Karpas-422 (cell line): Measurements from ENCODE around the gene CCNY. TPM values are rescaled to one million over a fixed set of nuclear protein-coding genes. Genes with fewer than 3 reads are reported as not detected.
A peak's percentile ranks its signal among the peaks of the same experiment; 100 is the strongest.

Experiments
- DNase-seq: peaks from one replicate; pipeline ENCODE4 v3.0.0-alpha.2; 2015
- H2AFZ ChIP-seq: fragments of 200-600 bp; sonication (generic); 2 replicates; pipeline ENCODE4 v1.6.1; 2014; ENCODE audit warnings: antibody characterized with exemption, low read length, mixed read lengths
- H3K27ac ChIP-seq: fragments of 200-600 bp; sonication (generic); 2 replicates; pipeline ENCODE4 v1.5.1; 2014; ENCODE audit warnings: mild to moderate bottlenecking, low read length, moderate library complexity
- H3K27me3 ChIP-seq: fragments of 200-600 bp; sonication (generic); 2 replicates; pipeline ENCODE4 v1.6.1; 2014; ENCODE audit warnings: low read length, mixed read lengths
- H3K36me3 ChIP-seq: fragments of 200-600 bp; sonication (generic); 2 replicates; pipeline ENCODE4 v1.6.1; 2014; ENCODE audit warnings: low read length, mixed read lengths; ENCODE audit not compliant: insufficient read depth
- H3K4me1 ChIP-seq: fragments of 200-600 bp; sonication (generic); 2 replicates; pipeline ENCODE4 v1.6.1; 2014; ENCODE audit warnings: mild to moderate bottlenecking, low read length, mixed read lengths
- H3K4me2 ChIP-seq: fragments of 200-600 bp; sonication (generic); 2 replicates; pipeline ENCODE4 v1.6.1; 2014; ENCODE audit warnings: low read length, low read depth, mild to moderate bottlenecking; ENCODE audit not compliant: poor library complexity, severe bottlenecking
- H3K4me3 ChIP-seq: fragments of 200-600 bp; sonication (generic); 2 replicates; pipeline ENCODE4 v1.5.1; 2014; ENCODE audit warnings: mild to moderate bottlenecking, antibody characterized with exemption, low read length, mixed read lengths
- H3K79me2 ChIP-seq: fragments of 200-600 bp; sonication (generic); 2 replicates; pipeline ENCODE4 v1.6.1; 2014; ENCODE audit warnings: mild to moderate bottlenecking, low read length, mixed read lengths
- H3K9ac ChIP-seq: fragments of 200-600 bp; sonication (generic); 2 replicates; pipeline ENCODE4 v1.6.0; 2014; ENCODE audit warnings: low read length
- H3K9me2 ChIP-seq: fragments of 200-600 bp; sonication (generic), shearing (Covaris generic); replicated peaks from 2 replicates; pipeline ENCODE4 v1.6.0; 2014; ENCODE audit warnings: mild to moderate bottlenecking, low read length, moderate library complexity; ENCODE audit not compliant: insufficient read depth
- H3K9me3 ChIP-seq: fragments of 300-700, 200-600 bp; sonication (generic); 2 replicates; pipeline ENCODE4 v1.6.1; 2014; ENCODE audit warnings: low read length, mixed read lengths
- H4K20me1 ChIP-seq: fragments of 200-600 bp; sonication (generic); 2 replicates; pipeline ENCODE4 v1.6.1; 2014; ENCODE audit warnings: mild to moderate bottlenecking, antibody characterized with exemption, low read length, low read depth; ENCODE audit not compliant: insufficient read depth
- total RNA-seq: library from RNA; depleted of rRNA; stranded (reverse); fragments of >200 nt; shearing (Covaris generic); gene quantifications from 2 replicates; pipeline ENCODE4 v1.2.3, GENCODE V29; 2014; ENCODE audit warnings: low replicate concordance

Gene CCNY
- total RNA-seq, 1 experiment from 2014 or later = 19.4 TPM

DNA sequence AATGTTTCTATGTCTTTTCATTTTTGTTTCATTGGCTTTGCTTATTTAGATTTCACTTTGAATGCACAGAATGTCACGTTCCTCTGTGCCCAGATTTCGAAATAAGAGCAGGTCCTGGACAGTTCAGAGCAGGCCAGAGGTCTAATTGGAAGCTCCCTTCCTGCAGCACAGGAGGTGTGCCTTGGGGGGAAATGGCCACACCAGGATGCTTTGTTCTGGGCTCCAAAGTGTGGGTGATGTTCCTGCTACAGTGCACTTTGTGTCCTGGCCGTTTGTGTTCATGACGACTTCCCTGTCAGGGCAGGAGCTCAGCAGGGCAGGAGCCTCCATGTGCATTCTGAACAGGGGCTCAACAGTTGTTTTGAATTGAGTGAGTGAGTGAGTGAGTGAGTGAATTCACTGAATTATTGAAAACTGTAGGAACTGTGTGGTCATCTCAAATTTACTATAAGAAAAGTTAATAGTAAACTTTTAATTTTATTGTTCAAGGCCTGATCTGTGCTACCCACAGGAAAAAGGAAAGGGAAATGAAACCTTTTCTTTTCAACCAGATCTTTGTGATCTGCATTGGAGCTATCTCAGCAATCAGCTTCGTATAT lies 159.3 kb downstream of the CCNY start:
- peak; percentile 44 for DNase-seq
- Histone ChIP-seq H3K4me2 (no peak overlapping the region), H3K4me3 (no peak overlapping the region), H3K36me3 (no peaks in the 10 kb centered on the region), H3K79me2 (no peaks in the 10 kb centered on the region), H3K27ac (no peak overlapping the region), H2AFZ (no peak overlapping the region), H3K9me3 (no peaks in the 10 kb centered on the region), H3K4me1 (peaks cover 20% of the 10 kb centered on the region), H3K9ac (no peak overlapping the region), H3K9me2 (no peaks in the 10 kb centered on the region), H4K20me1 (peaks cover 31% of the 10 kb centered on the region), H3K27me3 (no peaks in the 10 kb centered on the region)

DNA sequence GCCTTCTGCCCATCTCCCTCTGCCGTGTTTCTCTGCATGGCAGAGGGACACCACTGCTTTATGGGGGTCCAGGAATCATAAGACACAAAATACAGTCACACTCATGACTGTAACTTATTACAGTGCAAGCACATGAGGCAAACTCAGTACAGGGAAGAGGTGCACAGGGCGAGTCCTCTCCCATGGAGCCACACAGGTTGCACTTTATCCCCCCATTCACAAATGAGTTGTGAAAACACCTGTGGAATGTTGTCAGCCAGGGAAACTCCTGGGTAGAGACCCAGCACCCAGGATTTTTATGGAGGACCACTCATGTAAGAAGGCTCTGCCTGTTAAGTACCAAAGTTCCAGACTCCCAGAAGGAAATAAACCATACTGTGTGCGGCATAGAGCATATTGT lies 161.6 kb downstream of the CCNY start:
- Histone ChIP-seq H3K9me2 (no peaks in the 10 kb centered on the region), H3K36me3 (no peaks in the 10 kb centered on the region), H3K9ac (no peak overlapping the region), H3K4me3 (no peak overlapping the region), H3K79me2 (no peaks in the 10 kb centered on the region), H3K9me3 (no peaks in the 10 kb centered on the region), H2AFZ (no peak overlapping the region), H3K27ac (no peak overlapping the region), H3K4me2 (no peak overlapping the region), H3K4me1 (peaks cover 20% of the 10 kb centered on the region), H4K20me1 (peaks cover 38% of the 10 kb centered on the region), H3K27me3 (no peaks in the 10 kb centered on the region)
- no peak for DNase-seq

DNA sequence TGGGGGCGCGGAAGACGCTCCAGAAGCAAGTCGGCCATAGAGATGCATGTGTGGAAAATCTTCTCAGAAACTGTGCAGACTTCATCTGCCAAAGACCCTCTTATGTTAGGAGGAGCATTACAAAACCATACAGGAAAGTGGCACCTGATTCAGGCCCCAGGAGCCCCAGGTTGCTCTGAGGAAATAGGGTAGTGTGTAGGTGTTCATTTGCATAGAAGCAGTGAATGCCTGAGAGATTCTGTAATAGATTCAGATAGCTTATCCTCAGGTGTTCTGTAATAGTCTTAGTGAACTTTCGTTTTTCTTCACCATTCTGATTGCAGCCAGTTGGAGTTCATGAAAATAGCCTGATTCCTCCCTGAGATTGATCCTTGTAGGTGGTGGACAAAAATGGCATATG lies 162.4 kb downstream of the CCNY start:
- Histone ChIP-seq H3K9ac (no peak overlapping the region), H3K4me2 (peak overlapping the region; percentile 36)
- DNase-seq = no peak

DNA sequence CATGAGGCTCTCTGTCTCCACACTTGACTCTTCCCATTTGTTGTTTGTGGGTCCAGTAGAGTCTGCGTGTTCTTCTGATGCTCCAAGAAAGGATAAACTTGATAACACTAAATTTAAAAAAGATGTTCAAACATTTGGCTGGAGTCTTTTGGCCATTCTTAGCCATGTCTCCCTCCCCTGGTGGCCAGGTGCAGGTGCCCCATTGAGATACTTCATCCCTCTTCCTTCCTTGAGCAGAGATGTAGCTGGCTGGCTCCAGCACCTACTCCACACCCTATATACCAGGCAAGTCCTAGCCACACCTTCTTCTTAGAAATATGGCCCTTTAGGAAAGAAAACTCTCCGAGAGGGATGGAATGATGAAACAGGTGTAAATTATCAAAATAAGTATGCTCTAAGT lies 165.6 kb downstream of the CCNY start:
- no peaks in the 10 kb centered on the region for H3K9me3 ChIP-seq
- H3K4me2 ChIP-seq = no peak overlapping the region
- H3K9me2 ChIP-seq = no peaks in the 10 kb centered on the region
- H2AFZ ChIP-seq = no peak overlapping the region
- no peaks in the 10 kb centered on the region for H3K79me2 ChIP-seq
- no peak overlapping the region for H3K27ac ChIP-seq
- H3K27me3 ChIP-seq = no peaks in the 10 kb centered on the region
- DNase-seq = no peak
- no peak overlapping the region for H3K9ac ChIP-seq
- H3K36me3 ChIP-seq = no peaks in the 10 kb centered on the region
- H3K4me1 ChIP-seq = peaks cover 10% of the 10 kb centered on the region
- no peak overlapping the region for H3K4me3 ChIP-seq
- peaks cover 43% of the 10 kb centered on the region for H4K20me1 ChIP-seq

More for the DNA sequence above, 162.4 kb downstream of the CCNY start:
- Histone ChIP-seq H3K79me2 (no peaks in the 10 kb centered on the region), H3K36me3 (no peaks in the 10 kb centered on the region), H3K9me2 (no peaks in the 10 kb centered on the region), H3K9me3 (no peaks in the 10 kb centered on the region), H3K4me1 (peaks cover 20% of the 10 kb centered on the region), H4K20me1 (peaks cover 38% of the 10 kb centered on the region), H3K27me3 (no peaks in the 10 kb centered on the region), H2AFZ (no peak overlapping the region), H3K27ac (no peak overlapping the region), H3K4me3 (no peak overlapping the region)

DNA sequence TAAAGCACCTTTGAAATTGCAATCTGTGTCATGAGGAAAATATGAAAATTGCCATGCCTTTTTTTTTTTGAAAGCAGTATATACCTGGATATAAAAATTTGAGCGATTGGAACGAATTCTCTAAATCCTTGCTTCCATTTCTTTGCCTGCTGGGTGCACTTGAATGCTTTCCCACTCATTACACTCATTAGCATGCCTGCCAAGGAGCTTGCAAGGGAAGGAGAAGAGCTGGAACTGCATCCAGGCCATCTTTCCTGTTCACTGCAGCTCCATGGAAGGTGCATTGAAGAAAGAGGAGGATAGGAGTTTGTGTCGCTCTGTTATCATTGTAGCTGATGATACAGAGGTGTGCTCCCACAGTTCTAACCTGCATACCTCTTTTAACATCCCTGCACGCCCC lies 166.4 kb downstream of the CCNY start:
- H3K4me2 ChIP-seq = no peak overlapping the region
- no peak overlapping the region for H3K9ac ChIP-seq
- no peaks in the 10 kb centered on the region for H3K36me3 ChIP-seq
- H3K27me3 ChIP-seq = no peaks in the 10 kb centered on the region
- peaks cover 10% of the 10 kb centered on the region for H3K4me1 ChIP-seq
- H3K4me3 ChIP-seq = no peak overlapping the region
- no peak overlapping the region for H2AFZ ChIP-seq
- peaks cover 42% of the 10 kb centered on the region for H4K20me1 ChIP-seq
- no peaks in the 10 kb centered on the region for H3K79me2 ChIP-seq
- no peaks in the 10 kb centered on the region for H3K9me3 ChIP-seq
- H3K27ac ChIP-seq = no peak overlapping the region
- no peaks in the 10 kb centered on the region for H3K9me2 ChIP-seq
- no peak for DNase-seq

DNA sequence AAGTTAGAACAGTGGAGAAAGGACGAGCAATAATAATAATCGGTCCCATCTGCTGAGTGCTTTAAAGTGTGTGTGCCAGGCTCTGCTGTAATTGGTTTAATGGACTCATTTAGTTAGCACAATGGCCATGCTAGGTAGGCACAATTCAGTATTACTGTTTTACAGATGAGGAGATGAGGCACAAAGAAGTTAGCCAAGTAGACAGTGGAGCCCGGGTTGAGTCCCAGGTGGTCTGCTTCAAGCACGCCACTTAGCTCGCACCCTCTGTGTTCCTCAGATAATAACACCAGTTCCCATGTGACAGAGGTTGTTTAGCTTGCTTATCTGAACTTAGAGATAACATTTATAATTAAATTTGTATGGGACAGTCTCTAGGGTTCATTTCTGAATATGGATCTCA lies 167.3 kb downstream of the CCNY start:
- no peaks in the 10 kb centered on the region for H3K9me3 ChIP-seq
- no peak overlapping the region for H2AFZ ChIP-seq
- H3K4me3 ChIP-seq = no peak overlapping the region
- no peak overlapping the region for H3K9ac ChIP-seq
- no peaks in the 10 kb centered on the region for H3K27me3 ChIP-seq
- no peak overlapping the region for H3K4me2 ChIP-seq
- H3K79me2 ChIP-seq = no peaks in the 10 kb centered on the region
- no peaks in the 10 kb centered on the region for H3K36me3 ChIP-seq
- no peaks in the 10 kb centered on the region for H3K9me2 ChIP-seq
- H3K4me1 ChIP-seq = peaks cover 9% of the 10 kb centered on the region
- DNase-seq = no peak
- H4K20me1 ChIP-seq = peaks cover 33% of the 10 kb centered on the region
- no peak overlapping the region for H3K27ac ChIP-seq

DNA sequence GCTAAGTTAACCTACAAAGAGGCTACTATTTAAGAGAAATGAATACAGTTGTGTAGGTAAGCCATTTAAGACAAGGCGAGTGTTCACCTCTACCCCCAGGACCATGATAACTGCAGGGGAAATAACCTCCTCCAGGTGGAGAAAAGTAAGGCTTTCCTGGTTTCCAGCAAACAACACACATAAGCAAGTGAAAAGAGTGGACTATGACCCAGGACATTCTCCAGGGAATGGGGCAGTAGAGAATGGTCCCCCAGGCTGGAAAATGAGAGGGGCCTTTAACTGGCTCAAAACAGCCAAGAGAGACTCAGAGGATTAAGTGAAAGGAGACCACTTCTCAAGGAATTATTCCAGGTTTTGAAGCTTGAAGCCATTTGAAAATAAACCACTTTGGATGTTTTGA lies 167.8 kb downstream of the CCNY start:
- H4K20me1 ChIP-seq = peaks cover 33% of the 10 kb centered on the region
- no peaks in the 10 kb centered on the region for H3K27me3 ChIP-seq
- no peak for DNase-seq

DNA sequence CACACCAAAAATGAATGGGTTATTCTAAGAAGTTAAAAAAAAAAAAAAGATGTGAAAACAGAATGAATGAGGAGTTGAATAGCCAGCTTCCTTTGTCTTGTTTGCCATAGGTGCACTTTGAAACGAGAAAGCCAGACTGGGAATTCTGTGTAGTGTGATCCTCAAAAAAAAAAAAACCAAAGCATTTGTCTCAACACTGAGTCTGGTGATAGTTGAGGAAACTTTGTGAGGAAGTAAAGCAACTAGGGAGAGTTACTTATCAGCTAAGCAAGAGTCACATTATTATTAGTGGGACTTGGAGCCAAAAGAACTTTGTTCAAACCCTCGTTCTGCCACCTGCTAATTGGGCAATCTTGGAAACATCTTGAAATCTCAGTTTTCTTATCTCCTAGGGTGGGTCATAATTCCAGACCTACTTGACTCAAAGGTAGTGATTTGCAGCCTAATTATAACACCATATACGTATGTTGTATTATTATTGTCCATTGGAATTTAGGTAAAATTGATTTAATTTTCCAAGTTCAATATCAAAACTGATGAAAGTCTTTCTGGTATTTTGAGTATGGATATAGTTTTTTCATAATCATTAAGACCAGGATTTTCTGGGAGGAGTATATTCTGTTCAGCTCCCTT lies 169.0 kb downstream of the CCNY start:
- Histone ChIP-seq H3K79me2 (no peaks in the 10 kb centered on the region), H2AFZ (no peak overlapping the region), H3K27ac (no peak overlapping the region), H3K36me3 (no peaks in the 10 kb centered on the region), H3K4me2 (no peak overlapping the region), H3K9me2 (no peaks in the 10 kb centered on the region), H3K4me3 (no peak overlapping the region), H3K9ac (no peak overlapping the region), H3K9me3 (no peaks in the 10 kb centered on the region), H3K27me3 (no peaks in the 10 kb centered on the region), H3K4me1 (peaks cover 4% of the 10 kb centered on the region; the same call in 1 of the 2 replicates), H4K20me1 (peaks cover 27% of the 10 kb centered on the region; the same call in 1 of the 2 replicates)
- DNase-seq = no peak

More for the DNA sequence above, 167.8 kb downstream of the CCNY start:
- Histone ChIP-seq H3K4me3 (no peak overlapping the region), H3K79me2 (no peaks in the 10 kb centered on the region), H3K4me2 (no peak overlapping the region), H3K9me3 (no peaks in the 10 kb centered on the region), H3K9me2 (no peaks in the 10 kb centered on the region), H3K36me3 (no peaks in the 10 kb centered on the region), H3K27ac (no peak overlapping the region), H3K4me1 (peaks cover 4% of the 10 kb centered on the region), H2AFZ (no peak overlapping the region), H3K9ac (no peak overlapping the region)
